Naive thymus-derived CD4-positive, alpha-beta T cell (primary cell): ENCODE results near the gene ZNF354B. TPM values are rescaled to one million over a fixed set of nuclear protein-coding genes. Genes with fewer than 3 reads are reported as not detected.

Source experiments
- ATAC-seq: fragments of 150-1000 bp; cut with Tn5 transposase; 2 replicates; pipeline ENCODE4 v1.10.0; 2021; ENCODE audit warnings: mild to moderate bottlenecking, moderate library complexity
- CTCF ChIA-PET: fragments of 350-600 bp; sonication (Branson Sonifier 250); formaldehyde crosslinking; loops from one replicate; lab custom pipeline; 2021; ENCODE audit warnings: antibody characterized with exemption; lab: Charles Lee
- POLR2A ChIA-PET: fragments of 350-600 bp; sonication (Branson Sonifier 250); formaldehyde crosslinking; loops from one replicate; lab custom pipeline; 2021; ENCODE audit warnings: antibody characterized with exemption, inconsistent platforms; lab: Charles Lee
- DNase-seq, 9 donors: peaks; one replicate each; pipeline versions ENCODE4 v3.0.0 to v3.0.0-alpha.2; 2020 to 2022; ENCODE audit warnings: mixed read lengths in 1 of 9
- H3K27ac ChIP-seq: one replicate; pipeline ENCODE4 v1.7.0; 2013; ENCODE audit warnings: mild to moderate bottlenecking, low read depth, low read length, moderate library complexity
- H3K27me3 ChIP-seq, 2 donors: one replicate each; pipeline ENCODE4 v1.7.0; 2013; ENCODE audit warnings: low read length in 2 of 2, mild to moderate bottlenecking in 2 of 2, moderate library complexity in 2 of 2; ENCODE audit not compliant: control insufficient read depth in 2 of 2, insufficient read depth in 2 of 2
- H3K36me3 ChIP-seq, 3 experiments: 1 replicate in 2 of 3; 2 replicates in 1 of 3; pipeline ENCODE4 v1.7.0; 2013; ENCODE audit warnings: low read length in 3 of 3, mild to moderate bottlenecking in 3 of 3, moderate library complexity in 1 of 3; ENCODE audit not compliant: insufficient read depth in 3 of 3, control insufficient read depth in 2 of 3
- H3K4me1 ChIP-seq, 2 donors: one replicate each; pipeline ENCODE4 v1.7.0; 2013; ENCODE audit warnings: low read length in 2 of 2, mild to moderate bottlenecking in 2 of 2, moderate library complexity in 1 of 2; ENCODE audit not compliant: control insufficient read depth in 2 of 2, insufficient read depth in 2 of 2
- H3K4me3 ChIP-seq: 2 replicates; pipeline ENCODE4 v1.7.0; 2013; ENCODE audit warnings: mild to moderate bottlenecking, low read length
- H3K9me3 ChIP-seq, 3 experiments: 1 replicate in 2 of 3; 2 replicates in 1 of 3; pipeline ENCODE4 v1.7.0; 2013; ENCODE audit warnings: low read length in 3 of 3; ENCODE audit not compliant: control insufficient read depth in 2 of 3
- H3K27ac Mint-ChIP-seq, 9 donors: one replicate each; pipeline ENCODE4 v1.8.0; 2020 to 2022; ENCODE audit warnings: mixed read lengths in 9 of 9, mild to moderate bottlenecking in 8 of 9, moderate library complexity in 5 of 9, inconsistent platforms in 2 of 9
- H3K27me3 Mint-ChIP-seq, 5 donors: one replicate each; pipeline ENCODE4 v1.8.0; 2021 to 2022; ENCODE audit warnings: mixed read lengths in 5 of 5, mild to moderate bottlenecking in 1 of 5
- H3K36me3 Mint-ChIP-seq, 5 donors: one replicate each; pipeline ENCODE4 v1.8.0; 2020 to 2022; ENCODE audit warnings: mixed read lengths in 5 of 5, mild to moderate bottlenecking in 3 of 5, inconsistent platforms in 1 of 5
- H3K4me1 Mint-ChIP-seq, 7 donors: one replicate each; pipeline ENCODE4 v1.8.0; 2020 to 2022; ENCODE audit warnings: mixed read lengths in 7 of 7, mild to moderate bottlenecking in 3 of 7, inconsistent platforms in 1 of 7
- H3K4me3 Mint-ChIP-seq, 10 donors: one replicate each; pipeline ENCODE4 v1.8.0; 2020 to 2022; ENCODE audit warnings: mild to moderate bottlenecking in 10 of 10, mixed read lengths in 10 of 10, moderate library complexity in 6 of 10, inconsistent platforms in 2 of 10
- H3K9me3 Mint-ChIP-seq, 11 donors: one replicate each; pipeline ENCODE4 v1.8.0; 2020 to 2022; ENCODE audit warnings: mixed read lengths in 11 of 11, mild to moderate bottlenecking in 4 of 11, inconsistent platforms in 1 of 11, moderate library complexity in 1 of 11
- intact Hi-C, 2 donors: fragments of 100-400 bp; cut with micrococcal nuclease; formaldehyde crosslinking; loops; one replicate each; pipeline ENCODE4 v1.15.1; 2023
- polyA plus RNA-seq, 2 donors: library from polyadenylated mRNA; unstranded; fragments of 300-500 nt; fragmentation: Illumina TruSeq; gene quantifications; one replicate each; pipeline ENCODE4 v1.2.3, GENCODE V29; 2021
- total RNA-seq, 6 experiments: library from RNA in 5 of 6; stranded (reverse) in 5 of 6; gene quantifications; 1 replicate in 5 of 6; 2 replicates in 1 of 6; pipeline ENCODE4 v1.2.3 and lab custom pipeline; 2021 to 2026

Gene ZNF354B
- total and polyA plus RNA-seq, 7 experiments from 2014 or later: 5.8 to 36.7 (median 13.4) TPM

DNA sequence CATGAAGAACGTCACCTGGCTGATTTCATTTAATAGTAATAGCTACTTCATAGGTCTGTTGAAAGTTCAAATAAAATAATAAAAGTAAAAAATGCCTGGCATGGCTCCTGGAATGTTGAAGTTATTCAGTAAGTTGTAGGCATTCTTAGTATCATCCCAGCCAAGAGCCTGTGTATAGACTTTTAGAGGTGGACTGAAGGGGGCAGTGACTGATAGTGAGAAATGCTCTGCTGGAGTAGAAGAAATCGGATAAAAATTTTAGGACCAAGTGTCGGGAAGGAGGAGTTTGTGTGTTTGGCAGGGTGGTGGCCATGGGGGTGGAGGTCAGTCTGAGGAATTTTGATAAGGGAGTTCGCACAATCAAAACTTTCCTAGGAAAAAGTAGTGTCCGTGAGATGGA is 39.5 kb downstream of the ZNF354B start:
- no peak overlapping the region for H3K27ac Mint-ChIP-seq
- H3K27me3 Mint-ChIP-seq: peaks cover 0 to 7% (median 4%) of the 10 kb centered on the region in 5 donors
- no peak overlapping the region for H3K27ac ChIP-seq
- no peak overlapping the region for H3K4me3 ChIP-seq
- intact Hi-C loops: no loop called here
- H3K4me3 Mint-ChIP-seq: no peak overlapping the region
- no peaks in the 10 kb centered on the region for H3K36me3 ChIP-seq
- POLR2A ChIA-PET: no interaction called here
- H3K27me3 ChIP-seq: no peaks in the 10 kb centered on the region
- CTCF ChIA-PET: no interaction called here
- peaks cover 4 to 54% (median 36%) of the 10 kb centered on the region in 5 donors for H3K36me3 Mint-ChIP-seq
- H3K9me3 ChIP-seq: peaks cover 0 to 8% (median 0%) of the 10 kb centered on the region in 3 experiments
- ATAC-seq (no peak), DNase-seq (no peak)
- no peaks in the 10 kb centered on the region for H3K4me1 ChIP-seq
- H3K4me1 Mint-ChIP-seq: peaks cover 0 to 9% (median 6%) of the 10 kb centered on the region in 7 donors
- peaks cover 3 to 62% (median 24%) of the 10 kb centered on the region in 11 donors for H3K9me3 Mint-ChIP-seq

DNA sequence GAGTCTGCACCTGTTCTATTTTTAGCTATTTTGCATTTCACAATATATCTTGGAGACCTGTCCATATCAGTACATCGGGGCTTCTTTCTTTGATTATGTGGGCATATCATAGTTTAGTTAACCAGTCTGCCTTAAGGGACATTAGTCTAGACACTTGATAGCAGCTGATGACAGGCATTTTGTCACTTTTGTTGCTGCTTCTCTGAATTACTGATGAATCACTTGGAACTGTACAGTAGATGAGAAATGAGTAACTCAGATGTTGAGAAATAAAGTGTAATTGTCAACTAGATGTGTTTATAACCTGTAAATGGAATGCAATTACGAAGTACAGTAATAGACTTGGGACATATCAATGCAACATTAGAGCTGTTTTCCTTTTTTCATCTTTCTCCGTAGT is 43.1 kb downstream of the ZNF354B start:
- no peak overlapping the region for H3K27ac Mint-ChIP-seq
- peaks cover 4 to 50% (median 44%) of the 10 kb centered on the region in 5 donors for H3K36me3 Mint-ChIP-seq
- no peak overlapping the region for H3K4me3 ChIP-seq
- H3K27me3 Mint-ChIP-seq: no peaks in the 10 kb centered on the region
- ATAC-seq (no peak), DNase-seq (no peak)
- no peaks in the 10 kb centered on the region for H3K4me1 ChIP-seq
- H3K9me3 ChIP-seq: peaks cover 0 to 8% (median 0%) of the 10 kb centered on the region in 3 experiments
- peaks cover 0 to 5% (median 0%) of the 10 kb centered on the region in 3 experiments for H3K36me3 ChIP-seq
- H3K4me3 Mint-ChIP-seq: no peak overlapping the region
- peaks cover 0 to 1% (median 0%) of the 10 kb centered on the region in 7 donors for H3K4me1 Mint-ChIP-seq
- H3K9me3 Mint-ChIP-seq: peaks cover 3 to 74% (median 27%) of the 10 kb centered on the region in 11 donors
- intact Hi-C loops: no loop called here
- H3K27me3 ChIP-seq: no peaks in the 10 kb centered on the region
- CTCF ChIA-PET: no interaction called here
- POLR2A ChIA-PET: interaction anchor here (0.6 kb wide), 1 partner anchor 28 kb away, joined by 4 read pairs; no protein-coding TSS in a partner anchor
- H3K27ac ChIP-seq: no peak overlapping the region

GRCh38 chr5:178931846-178932760 is 72.3 kb downstream of the ZNF354B start:
- no peak for ATAC-seq
- DNase-seq: no peak
- Histone ChIP-seq H3K4me1 (no peaks in the 10 kb centered on the region), H3K9me3 (peaks cover 27 to 96% (median 44%) of the 10 kb centered on the region in 3 experiments), H3K27ac (no peak overlapping the region), H3K36me3 (peaks cover 0 to 14% (median 0%) of the 10 kb centered on the region in 3 experiments), H3K27me3 (no peaks in the 10 kb centered on the region), H3K4me3 (no peak overlapping the region)
- CTCF ChIA-PET: no interaction called here
- H3K27ac Mint-ChIP-seq: no peak overlapping the region
- peaks cover 9 to 82% (median 64%) of the 10 kb centered on the region in 5 donors for H3K36me3 Mint-ChIP-seq
- H3K27me3 Mint-ChIP-seq: no peaks in the 10 kb centered on the region
- H3K4me1 Mint-ChIP-seq: peaks cover 0 to 5% (median 0%) of the 10 kb centered on the region in 7 donors
- intact Hi-C loops: no loop called here
- H3K4me3 Mint-ChIP-seq: peak overlapping the region in 1 of 10 donors; percentile 16
- peaks cover 27 to 100% (median 92%) of the 10 kb centered on the region in 11 donors for H3K9me3 Mint-ChIP-seq
- POLR2A ChIA-PET: no interaction called here

Other genes starting within 250 kb of the ZNF354B start
- 100 to 1,000 TPM in 3 of 5 experiments, 10 to 100 TPM in 2; 38.0 to 154 (median 106) TPM for gene CLK4, start 232.9 kb upstream of the ZNF354B start, total RNA-seq
- gene CLK4, start 232.9 kb upstream of the ZNF354B start, polyA plus RNA-seq: 10 to 100 TPM; 17.8 to 26.9 TPM
- gene ZNF354A, start 129.3 kb upstream of the ZNF354B start, total RNA-seq: 10 to 100 TPM; 11.4 to 20.6 (median 14.2) TPM
- gene ZNF354A, start 129.3 kb upstream of the ZNF354B start, polyA plus RNA-seq: 10 to 100 TPM; 11.6 to 14.4 TPM
- gene ZFP2, start 36.0 kb downstream of the ZNF354B start, total RNA-seq: 1 to 10 TPM in 3 of 5 experiments, under 1 TPM in 2; 0.17 to 3.2 (median 1.0) TPM
- under 1 TPM; 0.49 to 0.82 TPM for gene ZFP2, start 36.0 kb downstream of the ZNF354B start, polyA plus RNA-seq
- gene ZNF454, start 81.2 kb downstream of the ZNF354B start, total RNA-seq: under 1 TPM in 2 of 5 experiments, not detected in 3; 0.32 to 0.35 TPM
- gene ZNF454, start 81.2 kb downstream of the ZNF354B start, polyA plus RNA-seq: not detected
- not detected for gene GRM6, start 135.4 kb downstream of the ZNF354B start, total RNA-seq
- not detected for gene GRM6, start 135.4 kb downstream of the ZNF354B start, polyA plus RNA-seq
- 10 to 100 TPM in 2 of 5 experiments, 1 to 10 TPM in 3; 4.2 to 20.0 (median 7.9) TPM for gene ZNF879, start 163.9 kb downstream of the ZNF354B start, total RNA-seq
- gene ZNF879, start 163.9 kb downstream of the ZNF354B start, polyA plus RNA-seq: 1 to 10 TPM; 6.1 to 6.3 TPM
- gene ZNF354C, start 200.4 kb downstream of the ZNF354B start, total RNA-seq: 10 to 100 TPM in 2 of 5 experiments, 1 to 10 TPM in 3; 3.8 to 12.3 (median 5.2) TPM
- 1 to 10 TPM in 1 of 2 donors, under 1 TPM in 1; 0.97 to 1.4 TPM for gene ZNF354C, start 200.4 kb downstream of the ZNF354B start, polyA plus RNA-seq